Measurements from ENCODE around the gene DMBT1.
"Not testable (repeated sequence)": the region's sequence is repeated elsewhere in the genome, so short reads cannot be mapped to it uniquely, and the experiment has no call there.

Gene DMBT1

DNA sequence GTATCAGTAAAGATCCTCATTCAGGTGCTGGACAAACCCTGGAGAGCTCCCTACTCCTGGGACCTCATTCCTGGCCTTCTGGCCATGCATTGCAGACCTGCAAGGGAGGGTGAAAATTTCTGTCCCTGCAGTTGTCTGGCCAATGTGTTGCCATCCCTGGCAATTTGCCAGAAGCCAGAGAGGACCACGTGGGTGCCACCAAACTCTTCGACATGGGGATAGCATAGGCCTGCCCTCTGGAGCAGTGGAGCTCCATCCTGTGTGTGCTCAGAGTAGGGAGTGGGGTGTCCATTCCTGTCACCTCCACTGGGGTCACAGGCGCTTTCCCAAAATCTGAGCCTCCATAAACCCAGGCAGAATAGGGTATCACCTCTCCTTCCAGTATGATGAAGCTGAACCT is 31.2 kb downstream of the DMBT1 start:
- TF ChIP-seq ZFX (IDR thresholded peaks at IDR 0.05) = no peak
- TF ChIP-seq, protein P1, sequence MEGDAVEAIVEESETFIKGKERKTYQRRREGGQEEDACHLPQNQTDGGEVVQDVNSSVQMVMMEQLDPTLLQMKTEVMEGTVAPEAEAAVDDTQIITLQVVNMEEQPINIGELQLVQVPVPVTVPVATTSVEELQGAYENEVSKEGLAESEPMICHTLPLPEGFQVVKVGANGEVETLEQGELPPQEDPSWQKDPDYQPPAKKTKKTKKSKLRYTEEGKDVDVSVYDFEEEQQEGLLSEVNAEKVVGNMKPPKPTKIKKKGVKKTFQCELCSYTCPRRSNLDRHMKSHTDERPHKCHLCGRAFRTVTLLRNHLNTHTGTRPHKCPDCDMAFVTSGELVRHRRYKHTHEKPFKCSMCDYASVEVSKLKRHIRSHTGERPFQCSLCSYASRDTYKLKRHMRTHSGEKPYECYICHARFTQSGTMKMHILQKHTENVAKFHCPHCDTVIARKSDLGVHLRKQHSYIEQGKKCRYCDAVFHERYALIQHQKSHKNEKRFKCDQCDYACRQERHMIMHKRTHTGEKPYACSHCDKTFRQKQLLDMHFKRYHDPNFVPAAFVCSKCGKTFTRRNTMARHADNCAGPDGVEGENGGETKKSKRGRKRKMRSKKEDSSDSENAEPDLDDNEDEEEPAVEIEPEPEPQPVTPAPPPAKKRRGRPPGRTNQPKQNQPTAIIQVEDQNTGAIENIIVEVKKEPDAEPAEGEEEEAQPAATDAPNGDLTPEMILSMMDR (conservative IDR thresholded peaks at IDR 0.05) = no peak

DNA sequence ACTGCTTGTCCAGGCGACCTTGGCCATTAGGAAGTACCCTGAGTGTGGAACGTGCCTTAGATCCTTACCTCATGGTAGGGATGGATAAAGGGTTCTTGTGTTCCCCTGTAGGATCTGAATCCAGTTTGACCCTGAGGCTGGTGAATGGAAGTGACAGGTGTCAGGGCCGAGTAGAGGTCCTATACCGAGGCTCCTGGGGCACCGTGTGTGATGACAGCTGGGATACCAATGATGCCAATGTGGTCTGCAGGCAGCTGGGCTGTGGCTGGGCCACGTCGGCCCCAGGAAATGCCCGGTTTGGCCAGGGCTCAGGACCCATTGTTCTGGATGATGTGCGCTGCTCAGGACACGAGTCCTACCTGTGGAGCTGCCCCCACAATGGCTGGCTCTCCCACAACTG is 31.6 kb downstream of the DMBT1 start:
- H3K27ac ChIP-seq = no peak overlapping the region
- TF ChIP-seq, protein P1 (conservative IDR thresholded peaks at IDR 0.05) = no peak
- no peak for TF ChIP-seq ZFX (IDR thresholded peaks at IDR 0.05)

More for the DNA sequence above, 31.2 kb downstream of the DMBT1 start:
- H3K27ac ChIP-seq = no peak overlapping the region

DNA sequence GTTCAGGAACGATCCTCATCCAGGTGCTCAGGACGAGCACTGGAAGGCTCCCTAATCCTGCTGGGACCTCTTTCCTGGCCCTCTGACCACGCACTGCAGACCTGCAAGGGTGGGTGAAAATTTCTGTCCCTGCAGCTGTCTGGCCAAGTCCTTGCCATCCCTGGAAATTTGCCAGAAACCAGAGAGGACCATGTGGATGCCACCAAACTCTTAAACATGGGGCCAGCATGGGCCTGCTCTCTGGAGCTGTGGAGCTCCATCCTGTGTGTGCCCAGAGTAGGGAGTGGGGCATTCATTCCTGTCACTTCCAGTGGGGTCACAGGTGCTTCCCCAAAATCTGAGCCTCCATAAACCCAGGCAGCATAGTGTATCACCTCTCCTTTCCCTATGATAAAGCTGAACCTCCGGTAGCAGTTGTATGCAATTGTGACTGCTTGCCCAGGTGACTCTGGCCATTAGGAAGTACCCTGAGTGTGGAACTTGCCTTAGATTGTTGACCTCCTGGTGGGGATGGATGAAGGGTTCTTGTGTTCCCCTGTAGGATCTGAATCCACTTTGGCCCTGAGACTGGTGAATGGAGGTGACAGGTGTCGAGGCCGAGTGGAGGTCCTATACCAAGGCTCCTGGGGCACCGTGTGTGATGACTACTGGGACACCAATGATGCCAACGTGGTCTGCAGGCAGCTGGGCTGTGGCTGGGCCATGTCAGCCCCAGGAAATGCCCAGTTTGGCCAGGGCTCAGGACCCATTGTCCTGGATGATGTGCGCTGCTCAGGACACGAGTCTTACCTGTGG is 57.1 kb downstream of the DMBT1 start:
- TF ChIP-seq, protein P1 (conservative IDR thresholded peaks at IDR 0.05) = no peak
- TF ChIP-seq ZFX (IDR thresholded peaks at IDR 0.05) = no peak
- no peak overlapping the region for H3K27ac ChIP-seq

DNA sequence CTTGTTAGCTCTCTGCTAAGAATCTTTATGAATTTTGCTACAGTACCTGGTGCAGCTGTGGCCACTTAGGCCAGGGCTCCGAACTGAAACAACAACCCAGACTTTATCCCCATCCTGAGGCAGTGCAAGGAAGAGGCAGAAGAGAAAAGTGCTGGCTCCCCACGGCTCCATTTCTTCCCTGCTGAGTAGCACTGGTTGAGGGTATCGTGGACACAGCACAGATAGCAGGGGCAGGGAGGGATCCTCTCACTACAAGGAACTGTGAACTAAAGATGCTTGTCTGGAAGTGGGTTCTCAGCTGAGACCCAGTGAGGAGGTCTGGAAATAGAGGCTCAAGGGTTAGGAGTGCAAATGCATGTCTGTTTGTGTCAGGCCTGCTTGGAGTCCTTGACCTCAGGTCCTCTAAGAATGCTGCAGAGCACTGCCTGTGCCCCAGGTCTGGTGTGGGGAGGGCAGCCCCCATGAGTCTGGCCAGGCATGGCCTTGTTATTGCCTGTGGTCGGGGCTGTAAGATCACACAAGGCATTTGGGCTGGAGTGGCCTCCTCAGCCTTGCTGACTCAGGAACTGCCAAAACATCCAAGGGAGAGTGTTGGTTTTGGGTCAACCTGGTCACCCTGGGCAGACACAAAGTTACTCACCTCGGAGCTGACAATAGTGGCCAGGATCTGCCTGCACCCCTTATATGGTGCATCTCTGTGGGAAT is 58.1 kb downstream of the DMBT1 start:
- no peak for TF ChIP-seq ZFX (IDR thresholded peaks at IDR 0.05)
- TF ChIP-seq, protein P1 (conservative IDR thresholded peaks at IDR 0.05) = no peak
- H3K27ac ChIP-seq = no peak overlapping the region

DNA sequence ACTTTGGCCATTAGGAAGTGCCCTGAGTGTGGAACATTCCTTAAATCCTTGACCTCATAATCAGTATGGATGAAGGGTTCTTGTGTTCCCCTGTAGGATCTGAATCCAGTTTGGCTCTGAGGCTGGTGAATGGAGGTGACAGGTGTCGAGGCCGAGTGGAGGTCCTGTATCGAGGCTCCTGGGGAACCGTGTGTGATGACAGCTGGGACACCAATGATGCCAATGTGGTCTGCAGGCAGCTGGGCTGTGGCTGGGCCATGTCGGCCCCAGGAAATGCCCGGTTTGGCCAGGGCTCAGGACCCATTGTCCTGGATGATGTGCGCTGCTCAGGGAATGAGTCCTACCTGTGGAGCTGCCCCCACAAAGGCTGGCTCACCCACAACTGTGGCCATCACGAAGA is 60.4 kb downstream of the DMBT1 start:
- H3K27ac ChIP-seq = not testable (repeated sequence)

DNA sequence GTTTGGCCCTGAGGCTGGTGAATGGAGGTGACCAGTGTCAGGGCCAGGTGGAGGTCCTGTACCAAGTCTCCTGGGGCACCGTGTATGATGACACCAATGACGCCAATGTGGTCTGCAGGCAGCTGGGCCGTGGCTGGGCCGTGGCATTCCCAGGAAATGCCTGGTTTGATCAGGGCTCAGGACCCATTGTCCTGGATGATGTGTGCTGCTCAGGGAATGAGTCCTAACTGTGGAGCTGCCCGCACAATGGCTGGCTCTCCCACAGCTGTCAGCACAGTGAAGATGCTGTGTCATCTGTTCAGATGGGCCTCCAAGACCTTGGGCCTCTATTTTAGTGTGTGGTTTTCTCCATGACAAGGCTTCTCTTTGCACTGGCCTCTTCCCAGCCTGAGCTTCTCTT is 64.0 kb downstream of the DMBT1 start:
- TF ChIP-seq, protein P1 (conservative IDR thresholded peaks at IDR 0.05) = no peak
- no peak for TF ChIP-seq ZFX (IDR thresholded peaks at IDR 0.05)
- H3K27ac ChIP-seq = no peak overlapping the region

DNA sequence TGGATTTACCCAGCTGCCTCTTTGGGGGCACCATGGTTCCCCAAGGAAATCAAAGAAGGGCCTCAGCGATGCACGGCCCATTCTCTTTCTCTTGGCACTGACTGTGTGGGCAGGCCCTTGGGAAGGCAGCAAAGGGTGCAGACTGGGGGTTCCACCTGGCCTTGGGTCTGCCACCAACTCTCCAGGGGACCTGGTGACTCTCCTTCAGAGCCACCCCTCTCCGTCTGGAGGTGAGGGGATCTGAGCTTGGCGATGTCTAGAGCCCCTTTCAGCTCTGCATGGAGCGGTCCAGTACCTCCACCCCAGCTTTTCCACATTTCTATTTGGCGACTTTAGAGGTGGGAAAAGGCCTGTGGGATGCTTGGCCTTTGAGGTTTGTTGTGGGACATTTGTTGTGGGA is 70.0 kb downstream of the DMBT1 start:
- H3K27ac ChIP-seq = no peak overlapping the region
- no peak for TF ChIP-seq ZFX (IDR thresholded peaks at IDR 0.05)
- TF ChIP-seq, protein P1 (conservative IDR thresholded peaks at IDR 0.05) = no peak
